Measurements from ENCODE around the gene PTTG1.

PTTG1 gene

GRCh38 chr5:160470437-160471361, 49.0 kb downstream of the PTTG1 start:
- Mint-ChIP-seq H3K36me3 (peaks cover 36% of the 10 kb centered on the region), H3K4me3 (peak overlapping the region; percentile 58), H3K9me3 (no peaks in the 10 kb centered on the region), H3K27ac (peak overlapping the region; percentile 63), H3K4me1 (peaks cover 74% of the 10 kb centered on the region), H3K27me3 (no peaks in the 10 kb centered on the region)
- no peak for ATAC-seq

GRCh38 chr5:160471761-160472160, 50.1 kb downstream of the PTTG1 start:
- Mint-ChIP-seq H3K27me3 (no peaks in the 10 kb centered on the region), H3K27ac (peak overlapping the region; percentile 49), H3K36me3 (peaks cover 44% of the 10 kb centered on the region), H3K4me1 (peaks cover 77% of the 10 kb centered on the region), H3K9me3 (no peaks in the 10 kb centered on the region), H3K4me3 (peak overlapping the region; percentile 9)
- ATAC-seq = no peak

- Mint-ChIP-seq H3K9me3 (no peaks in the 10 kb centered on the region), H3K27me3 (no peaks in the 10 kb centered on the region), H3K36me3 (peaks cover 51% of the 10 kb centered on the region), H3K4me3 (peak overlapping the region; percentile 9), H3K27ac (peak overlapping the region; percentile 49), H3K4me1 (peaks cover 77% of the 10 kb centered on the region)
- no peak for ATAC-seq
These were observed 50.8 kb downstream of the PTTG1 start for GRCh38 chr5:160472482-160472881.

- Mint-ChIP-seq H3K27me3 (no peaks in the 10 kb centered on the region), H3K9me3 (no peaks in the 10 kb centered on the region), H3K4me1 (peaks cover 75% of the 10 kb centered on the region), H3K27ac (no peak overlapping the region), H3K4me3 (no peak overlapping the region), H3K36me3 (peaks cover 59% of the 10 kb centered on the region)
- ATAC-seq = no peak
These were observed 52.0 kb downstream of the PTTG1 start for GRCh38 chr5:160473681-160474080.

GRCh38 chr5:160474084-160474483, 52.4 kb downstream of the PTTG1 start:
- H3K4me1 Mint-ChIP-seq = peaks cover 71% of the 10 kb centered on the region
- H3K4me3 Mint-ChIP-seq = no peak overlapping the region
- H3K27me3 Mint-ChIP-seq = no peaks in the 10 kb centered on the region
- no peak for ATAC-seq
- no peaks in the 10 kb centered on the region for H3K9me3 Mint-ChIP-seq
- H3K27ac Mint-ChIP-seq = no peak overlapping the region
- H3K36me3 Mint-ChIP-seq = peaks cover 58% of the 10 kb centered on the region

GRCh38 chr5:160475864-160476438, 54.3 kb downstream of the PTTG1 start:
- H3K9me3 Mint-ChIP-seq = no peaks in the 10 kb centered on the region
- no peak for ATAC-seq
- peaks cover 63% of the 10 kb centered on the region for H3K36me3 Mint-ChIP-seq
- no peaks in the 10 kb centered on the region for H3K27me3 Mint-ChIP-seq
- no peak overlapping the region for H3K4me3 Mint-ChIP-seq
- peaks cover 60% of the 10 kb centered on the region for H3K4me1 Mint-ChIP-seq
- H3K27ac Mint-ChIP-seq = no peak overlapping the region

GRCh38 chr5:160477266-160477970, 55.8 kb downstream of the PTTG1 start:
- peak overlapping the region; percentile 28 for H3K27ac Mint-ChIP-seq
- H3K27me3 Mint-ChIP-seq = no peaks in the 10 kb centered on the region
- ATAC-seq = no peak
- H3K4me1 Mint-ChIP-seq = peaks cover 50% of the 10 kb centered on the region
- no peak overlapping the region for H3K4me3 Mint-ChIP-seq
- H3K36me3 Mint-ChIP-seq = peaks cover 59% of the 10 kb centered on the region
- H3K9me3 Mint-ChIP-seq = no peaks in the 10 kb centered on the region

- Mint-ChIP-seq H3K27me3 (no peaks in the 10 kb centered on the region), H3K27ac (no peak overlapping the region), H3K4me1 (peaks cover 48% of the 10 kb centered on the region), H3K4me3 (no peak overlapping the region), H3K36me3 (peaks cover 59% of the 10 kb centered on the region), H3K9me3 (no peaks in the 10 kb centered on the region)
- ATAC-seq = no peak
These were observed 56.5 kb downstream of the PTTG1 start for GRCh38 chr5:160478163-160478562.
